NCI-H446 treated with DMSO at 0.1 percent for 48 hours (cell line): ENCODE measurements around the gene ZFPM1.

Experiments used
- DNase-seq: peaks from one replicate; lab custom pipeline; 2025; lab: John Stamatoyannopoulos, UW

Gene ZFPM1

DNA sequence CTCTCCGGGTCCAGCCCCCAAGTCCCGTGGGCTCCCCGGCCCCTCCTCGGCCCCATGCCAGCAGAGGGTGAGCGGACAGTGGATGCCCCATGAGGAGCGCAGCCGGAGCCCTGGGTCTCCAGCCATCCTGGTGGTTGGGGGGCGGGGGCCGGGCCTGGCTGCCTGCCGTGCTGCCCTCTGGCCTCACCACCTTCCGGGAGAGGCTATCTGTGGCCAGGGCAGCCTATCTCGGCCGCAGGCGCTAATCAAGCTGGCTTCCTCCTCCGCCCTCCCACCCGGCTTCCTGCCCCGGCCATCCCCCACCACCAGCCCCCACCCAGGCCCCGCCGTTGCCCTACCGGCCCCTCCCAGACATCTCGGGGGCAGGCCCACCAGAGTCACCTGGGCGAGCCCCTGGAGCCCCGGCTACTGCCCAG lies 46.8 kb downstream of the ZFPM1 start:
- no peak for DNase-seq

DNA sequence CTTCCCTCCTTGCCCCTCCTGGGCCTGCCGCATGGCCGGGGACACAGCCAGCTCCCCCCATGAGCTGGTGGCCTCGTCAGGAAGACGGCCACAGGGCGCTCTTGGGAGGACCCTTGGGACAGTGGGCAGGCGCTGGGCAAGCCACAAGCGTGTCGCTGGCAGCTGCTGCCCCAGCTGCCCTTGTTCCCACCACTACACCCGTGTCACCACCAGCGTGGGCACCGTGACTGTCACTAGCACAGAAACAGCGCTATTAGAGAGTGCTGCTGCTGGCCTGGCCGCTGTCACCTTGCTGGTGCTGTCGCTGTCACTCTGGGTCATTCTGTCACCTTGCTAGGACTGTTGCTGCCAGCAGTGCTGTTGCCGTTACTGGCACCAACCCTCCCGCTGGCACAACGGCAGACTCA lies 47.2 kb downstream of the ZFPM1 start:
- DNase-seq = no peak

DNA sequence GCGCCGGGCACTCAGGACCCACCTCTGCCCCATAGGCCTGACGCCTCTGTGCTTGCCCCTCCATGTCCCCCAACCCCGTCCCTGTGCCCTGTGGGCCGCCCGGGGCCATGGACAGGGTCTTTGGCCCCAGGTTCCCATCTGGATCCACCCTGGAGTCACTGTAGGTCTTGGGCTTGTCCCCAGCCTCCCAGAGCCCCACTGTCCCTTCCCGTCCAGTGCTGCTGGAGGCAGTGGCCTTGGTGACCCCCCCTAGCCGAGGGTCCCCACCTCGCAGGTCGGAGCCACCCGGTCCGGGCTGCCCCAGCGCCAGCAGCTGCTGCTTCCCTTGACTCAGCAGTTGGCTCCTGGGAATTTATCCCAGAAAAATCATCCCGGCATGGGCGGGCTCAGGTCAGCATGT lies 49.3 kb downstream of the ZFPM1 start:
- no peak for DNase-seq

DNA sequence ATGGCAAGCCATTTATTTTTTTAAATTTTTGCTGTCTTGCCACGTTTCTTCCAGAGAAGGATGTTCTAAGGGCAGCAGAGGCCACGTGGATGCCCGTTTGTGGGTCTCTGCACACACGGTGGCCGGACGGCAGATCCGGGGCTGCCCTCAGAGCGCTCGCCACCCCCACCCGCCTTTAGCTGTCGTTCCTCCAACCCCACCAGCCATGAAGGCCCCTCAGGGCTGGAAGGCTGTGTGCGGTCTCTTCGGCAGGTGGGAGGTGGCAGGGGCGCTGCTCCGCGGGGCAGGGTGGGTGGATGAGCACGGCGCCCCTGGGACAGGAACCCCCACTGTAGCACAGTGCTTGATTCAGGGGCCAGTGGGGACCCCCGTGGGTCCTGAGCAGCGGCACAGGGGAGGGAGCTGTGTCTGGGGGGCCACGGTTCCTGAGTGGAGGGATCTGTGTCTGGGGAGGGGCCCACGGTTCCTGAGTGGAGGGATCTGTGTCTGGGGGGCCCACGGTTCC lies 49.7 kb downstream of the ZFPM1 start:
- no peak for DNase-seq

DNA sequence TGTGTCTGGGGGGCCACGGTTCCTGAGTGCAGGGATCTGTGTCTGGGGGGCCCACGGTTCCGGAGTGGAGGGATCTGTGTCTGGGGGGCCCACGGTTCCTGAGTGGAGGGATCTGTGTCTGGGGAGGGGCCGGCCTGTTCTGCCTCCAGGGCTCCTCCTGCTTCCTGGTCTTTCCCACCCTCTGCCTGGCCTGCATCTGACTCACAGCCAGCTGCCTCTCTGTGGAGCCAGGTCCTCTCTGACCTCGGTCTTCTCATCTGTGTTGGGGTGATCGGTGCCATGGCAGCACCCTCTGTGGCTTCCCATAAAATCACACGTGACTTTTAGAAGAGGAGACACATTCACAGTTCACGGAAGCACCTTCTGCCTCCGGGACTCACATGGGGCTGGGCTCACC lies 50.3 kb downstream of the ZFPM1 start:
- DNase-seq = no peak

DNA sequence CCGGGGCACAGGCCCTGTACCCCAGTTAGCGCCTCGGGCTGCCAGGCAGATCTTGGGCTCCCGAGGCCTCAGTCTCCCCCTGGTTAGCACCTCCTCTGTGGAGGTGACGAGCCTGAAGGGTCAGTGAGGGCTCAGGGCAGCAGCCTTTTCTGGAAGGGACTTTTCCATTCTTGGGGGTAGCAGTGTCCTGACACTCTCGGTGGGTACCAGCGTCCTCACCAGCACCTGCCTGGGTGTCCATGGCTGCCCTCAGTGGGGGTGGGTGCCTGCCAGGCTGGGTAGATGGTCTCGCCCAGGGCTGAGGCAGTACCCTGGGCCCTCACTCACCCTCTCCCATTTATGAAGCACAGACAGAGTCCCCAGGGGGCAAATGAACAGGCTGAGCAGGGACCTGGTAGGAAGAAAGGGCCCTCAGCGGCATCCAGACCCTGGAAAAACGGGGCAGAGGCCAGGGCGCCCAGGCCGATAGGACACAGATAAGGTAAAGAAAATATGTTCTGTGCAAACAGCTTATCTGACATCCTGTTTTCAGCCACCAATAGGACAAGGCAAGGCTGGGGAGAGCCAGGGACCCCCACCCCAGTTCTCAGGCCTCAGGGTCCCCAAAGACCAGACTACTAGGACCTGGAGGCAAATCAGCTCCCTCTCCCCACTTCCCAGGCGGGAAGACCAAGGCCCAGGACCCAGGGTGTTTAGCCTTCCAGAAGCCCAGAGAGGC lies 50.9 kb downstream of the ZFPM1 start:
- no peak for DNase-seq

DNA sequence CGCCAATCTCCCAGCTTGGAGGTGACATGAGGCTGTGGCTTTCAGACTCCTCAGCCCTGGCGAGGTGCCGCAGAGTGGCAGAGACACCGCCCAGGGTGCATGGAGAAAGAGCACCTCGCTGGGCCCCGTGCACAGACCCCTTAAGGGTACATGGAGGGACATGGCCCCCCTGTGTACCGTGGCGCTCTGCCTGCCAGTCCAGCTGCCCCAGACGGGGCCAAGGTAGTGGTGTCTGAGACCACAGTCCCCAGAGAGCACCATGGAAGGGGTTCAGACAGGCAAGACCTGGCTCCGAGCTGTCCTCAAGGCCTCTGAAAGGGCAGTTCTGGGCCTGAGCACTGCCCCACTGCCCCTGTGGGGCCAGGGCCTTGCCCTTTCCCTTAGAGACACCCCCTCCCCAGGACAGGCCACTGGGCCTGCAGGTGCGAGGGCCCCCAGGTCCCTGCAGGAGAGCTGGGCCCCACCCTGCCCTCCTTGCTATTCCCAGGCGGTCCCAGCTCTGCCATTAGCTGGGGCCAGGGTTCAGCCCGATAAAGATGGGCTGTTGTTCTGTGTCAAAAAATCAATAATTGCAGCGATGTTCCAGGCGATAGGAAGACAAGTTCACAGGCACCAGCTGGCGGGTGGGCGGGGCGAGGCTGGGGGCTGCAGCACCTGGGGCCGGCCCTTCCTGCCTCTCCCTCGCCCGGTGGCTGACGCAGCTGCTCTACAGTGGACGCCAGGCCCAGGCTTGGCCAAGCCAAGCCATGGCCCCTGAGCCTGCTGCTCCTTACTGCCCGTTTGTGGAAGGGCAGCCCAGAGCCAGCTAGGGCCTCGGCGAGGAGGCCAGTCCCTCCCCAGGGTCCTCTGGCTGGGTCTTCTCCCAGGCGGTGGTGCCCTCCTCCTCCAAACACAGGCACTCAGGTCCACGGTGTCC lies 51.7 kb downstream of the ZFPM1 start:
- no peak for DNase-seq

DNA sequence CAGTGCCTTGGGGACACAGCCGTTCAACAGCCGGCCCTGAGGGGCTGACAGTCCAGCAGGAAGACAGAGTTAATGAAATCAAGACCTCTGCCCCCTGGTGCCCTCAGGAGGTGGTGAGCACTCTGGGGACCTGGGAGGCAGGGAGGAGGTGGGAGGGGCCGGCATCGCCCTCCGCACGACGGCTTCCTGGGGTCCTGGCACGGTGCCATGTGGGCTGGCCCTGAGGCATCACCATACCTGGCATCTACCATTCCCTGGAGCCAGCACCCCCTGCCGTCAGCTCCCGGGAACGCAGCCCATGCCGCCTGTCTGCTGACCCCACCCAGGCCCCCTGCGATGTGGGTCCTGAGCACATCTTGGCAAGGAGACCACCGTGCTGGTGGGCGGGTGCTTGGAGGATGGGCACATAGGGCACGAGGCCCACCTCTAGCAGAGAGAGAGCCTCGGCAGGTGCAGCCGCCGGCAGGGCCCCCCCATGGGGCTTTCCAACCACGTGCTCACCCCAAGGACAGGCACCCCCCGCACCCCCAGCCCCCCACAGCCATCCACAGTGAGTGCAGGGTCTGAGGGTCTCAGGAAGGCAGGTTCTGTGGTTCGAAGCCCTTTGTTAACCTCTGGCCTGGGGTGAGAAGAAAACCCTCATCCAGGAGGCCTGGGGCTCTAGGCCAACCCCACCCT lies 52.5 kb downstream of the ZFPM1 start:
- DNase-seq = no peak

DNA sequence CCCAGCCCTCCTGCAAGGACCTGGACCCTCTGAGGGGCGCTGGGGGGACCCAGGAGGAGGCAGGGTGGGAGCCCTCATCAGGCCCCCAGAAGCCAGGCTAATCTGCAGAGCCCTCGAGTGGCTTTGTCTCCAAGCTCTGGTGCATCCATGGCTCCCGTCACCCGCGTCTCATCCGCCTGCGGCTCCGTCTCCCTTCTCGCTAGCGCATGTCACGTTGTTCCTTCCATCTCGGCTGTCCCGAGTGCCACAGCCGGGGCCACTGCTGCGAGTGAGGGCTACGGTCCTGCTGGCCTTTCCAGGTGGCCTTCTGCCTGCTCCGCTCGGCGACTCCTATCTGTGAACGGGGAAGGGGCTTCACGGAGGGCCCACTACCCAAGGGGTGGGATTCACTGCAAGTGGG lies 53.6 kb downstream of the ZFPM1 start:
- DNase-seq = no peak

DNA sequence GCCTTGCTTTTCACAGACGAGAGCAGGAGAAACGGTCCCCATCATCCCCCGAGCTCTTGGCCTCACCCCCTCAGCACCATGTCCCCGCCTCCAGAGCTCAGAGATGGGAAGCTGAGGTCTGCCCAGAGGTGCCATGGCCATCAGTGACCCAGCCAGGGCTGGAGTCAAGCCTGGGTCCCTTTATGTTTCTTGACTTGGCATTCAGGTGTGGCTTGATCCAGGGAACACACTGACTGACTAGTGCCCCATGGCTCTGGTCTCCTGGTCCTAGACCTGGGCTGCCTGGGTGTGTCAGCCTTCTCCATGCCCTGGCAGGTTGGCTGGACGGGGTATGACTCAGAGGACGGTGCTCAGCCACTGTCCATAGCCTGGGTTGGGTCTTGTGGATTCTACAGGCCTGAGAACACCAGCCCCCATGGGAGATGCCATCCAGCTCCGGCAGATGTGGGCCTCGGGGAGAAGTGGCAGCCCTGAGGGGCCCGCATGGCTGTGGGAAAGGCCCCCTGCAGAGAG lies 54.2 kb downstream of the ZFPM1 start:
- no peak for DNase-seq

DNA sequence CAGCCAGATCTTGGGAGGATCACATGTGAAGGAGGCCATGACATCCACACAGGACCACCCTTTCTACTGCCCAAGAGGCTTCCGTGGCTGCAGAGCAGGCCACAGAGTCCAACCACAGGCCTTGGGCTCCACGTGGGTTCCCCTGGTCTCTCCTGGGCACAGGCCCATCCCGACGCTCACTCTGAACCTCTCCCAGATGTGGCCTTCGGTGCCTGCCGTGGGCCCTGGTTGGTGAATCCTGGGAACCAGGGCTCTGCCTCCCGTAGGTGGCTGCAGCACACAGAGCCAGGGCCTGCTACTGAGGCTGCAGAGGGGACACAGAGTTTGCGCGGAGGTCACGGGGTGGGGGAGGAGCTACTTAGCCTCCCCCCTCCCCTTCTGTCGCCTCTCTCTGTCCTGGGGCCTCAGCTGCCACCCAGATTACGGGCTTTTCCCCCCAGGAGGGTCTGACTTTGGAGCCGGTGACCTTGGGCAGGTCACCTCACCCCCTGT lies 55.3 kb downstream of the ZFPM1 start:
- no peak for DNase-seq

DNA sequence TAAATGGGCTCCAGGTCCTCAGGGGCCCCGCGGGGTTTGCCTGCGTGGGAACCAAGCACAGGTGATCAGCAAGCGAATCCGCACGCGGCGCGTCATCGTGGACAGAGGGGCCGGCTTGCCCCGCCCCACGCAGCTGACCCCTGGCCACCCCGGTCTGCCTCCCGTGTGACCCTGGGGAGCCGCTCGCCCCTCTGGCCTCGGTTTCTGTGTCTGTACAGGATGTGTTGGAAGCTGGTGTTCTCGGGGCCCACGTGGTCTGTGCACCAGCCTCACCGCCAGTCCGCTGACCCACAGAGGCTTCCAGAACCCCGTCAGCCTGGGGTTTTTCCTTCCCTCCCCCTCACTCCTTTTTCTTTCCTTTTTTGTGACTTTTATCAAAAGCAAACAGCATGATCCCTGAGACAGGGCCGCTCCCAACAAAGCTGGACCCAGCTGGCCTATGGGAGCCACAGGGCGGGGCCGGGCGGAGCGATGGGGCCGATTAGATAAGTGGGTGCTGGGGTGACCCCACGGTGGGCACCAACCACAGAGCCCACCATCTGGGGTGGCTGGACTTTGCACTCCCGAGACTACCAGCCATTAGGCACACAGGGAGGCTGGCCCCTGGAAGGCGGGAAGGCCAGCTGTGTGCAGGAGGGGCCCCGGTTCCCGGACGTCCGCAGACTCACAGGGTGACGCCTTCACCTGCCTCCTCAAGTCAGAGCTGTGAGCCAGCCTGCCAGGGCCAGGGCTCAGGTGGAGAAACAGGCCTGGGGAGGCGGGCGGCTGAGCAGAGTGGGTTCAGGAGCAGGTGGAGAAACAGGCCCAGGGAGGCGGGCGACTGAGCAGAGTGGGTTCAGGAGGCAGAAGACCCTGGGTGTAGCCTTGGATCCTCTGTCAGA lies 56.0 kb downstream of the ZFPM1 start:
- no peak for DNase-seq

DNA sequence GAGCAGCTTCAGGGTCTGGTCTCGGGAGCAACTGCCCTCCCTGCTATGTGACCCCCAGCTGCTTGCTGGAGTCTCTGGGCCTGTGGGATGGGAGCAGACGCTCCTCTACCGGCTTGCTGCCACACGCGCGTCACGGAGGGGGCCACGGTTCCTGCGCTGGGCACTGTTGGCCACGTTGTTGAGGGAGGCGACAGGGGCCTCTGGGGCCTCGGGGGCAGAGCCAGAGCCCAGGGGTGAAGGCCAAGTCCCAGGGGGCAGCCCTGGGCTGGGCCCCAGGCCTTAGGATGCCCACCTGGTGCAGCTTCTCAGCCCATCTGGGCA lies 56.6 kb downstream of the ZFPM1 start:
- DNase-seq = no peak

DNA sequence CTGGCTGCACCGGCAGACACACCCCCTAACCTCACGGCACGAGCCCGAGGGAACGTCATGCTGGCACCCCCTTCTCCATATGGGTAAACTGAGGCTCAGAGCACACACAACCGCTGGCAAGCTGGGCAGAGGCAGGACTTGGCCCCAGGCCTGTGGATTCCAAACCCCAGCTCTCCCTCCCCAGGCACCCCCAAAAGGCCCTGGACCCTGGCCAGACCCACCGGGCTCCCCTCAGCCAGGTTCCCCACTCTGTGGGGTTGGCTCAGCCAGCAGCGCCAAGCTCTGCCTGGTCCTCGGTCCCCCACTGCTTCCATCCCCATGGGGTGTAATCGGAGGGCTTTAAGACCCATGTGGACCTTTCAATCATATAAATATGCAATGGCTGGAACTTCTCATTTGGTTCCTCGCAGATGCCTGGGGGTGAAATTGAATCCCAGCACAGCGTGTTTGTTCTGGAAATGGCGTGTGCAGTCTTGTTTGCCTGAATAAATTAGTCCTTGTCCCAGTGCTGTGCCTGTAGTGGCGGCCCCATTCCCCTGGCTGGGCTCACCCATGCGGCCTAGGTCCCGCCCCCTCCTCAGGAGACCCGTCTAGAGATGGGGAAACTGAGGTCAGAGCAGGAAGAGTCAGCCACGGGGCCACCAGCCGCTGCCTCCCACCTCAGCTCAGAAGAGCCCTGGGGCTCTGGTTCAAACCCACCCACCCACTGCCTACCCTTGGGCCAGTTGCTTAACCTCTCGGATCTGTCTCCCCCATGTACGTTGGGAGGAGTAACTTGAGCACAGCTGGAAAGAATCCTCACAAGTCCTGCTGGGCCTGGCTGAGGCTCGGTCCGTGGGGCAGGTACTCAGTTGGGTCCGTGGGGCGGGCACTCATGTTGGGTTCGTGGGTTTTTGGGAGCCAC lies 57.3 kb downstream of the ZFPM1 start:
- DNase-seq = no peak

DNA sequence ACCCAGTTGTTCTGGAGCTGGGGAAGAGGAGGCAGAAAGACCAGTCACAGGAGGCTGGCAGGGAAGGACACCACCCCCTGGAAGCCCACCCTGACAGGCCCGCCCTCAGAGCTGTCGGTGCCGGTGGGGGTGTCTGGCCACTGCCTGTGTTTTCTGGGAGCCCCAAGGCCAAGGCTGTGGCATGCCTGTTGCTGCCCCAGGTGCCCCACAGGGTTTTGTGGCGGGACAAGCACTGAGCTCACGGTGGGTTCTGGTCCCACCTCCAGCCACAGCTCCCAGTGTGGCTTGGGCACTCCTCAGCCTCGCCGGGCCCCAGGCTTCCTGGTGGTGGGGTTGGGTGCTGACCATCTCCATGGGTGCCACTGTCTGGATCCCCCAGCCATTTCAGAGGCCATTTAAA lies 58.0 kb downstream of the ZFPM1 start:
- DNase-seq = no peak

DNA sequence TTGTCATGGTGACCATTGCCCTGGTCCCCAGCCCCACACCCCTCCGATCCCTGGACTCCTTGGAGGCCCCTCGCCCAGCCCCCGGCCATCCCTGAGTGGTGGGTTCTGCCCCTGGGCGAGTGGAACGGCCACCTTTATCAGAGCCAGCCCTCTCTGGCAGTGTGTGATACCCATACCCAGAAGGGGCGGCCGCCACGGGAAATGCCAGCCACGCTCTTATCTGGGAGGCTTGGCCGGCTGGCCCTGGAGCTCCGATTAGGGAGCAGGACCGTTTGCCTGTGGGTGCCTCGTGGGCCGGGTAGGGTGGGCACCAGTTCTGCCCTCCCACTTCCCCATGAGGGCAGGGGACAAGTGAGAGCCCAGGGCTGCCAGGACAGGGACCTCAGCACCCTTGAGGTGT lies 58.8 kb downstream of the ZFPM1 start:
- DNase-seq = no peak

DNA sequence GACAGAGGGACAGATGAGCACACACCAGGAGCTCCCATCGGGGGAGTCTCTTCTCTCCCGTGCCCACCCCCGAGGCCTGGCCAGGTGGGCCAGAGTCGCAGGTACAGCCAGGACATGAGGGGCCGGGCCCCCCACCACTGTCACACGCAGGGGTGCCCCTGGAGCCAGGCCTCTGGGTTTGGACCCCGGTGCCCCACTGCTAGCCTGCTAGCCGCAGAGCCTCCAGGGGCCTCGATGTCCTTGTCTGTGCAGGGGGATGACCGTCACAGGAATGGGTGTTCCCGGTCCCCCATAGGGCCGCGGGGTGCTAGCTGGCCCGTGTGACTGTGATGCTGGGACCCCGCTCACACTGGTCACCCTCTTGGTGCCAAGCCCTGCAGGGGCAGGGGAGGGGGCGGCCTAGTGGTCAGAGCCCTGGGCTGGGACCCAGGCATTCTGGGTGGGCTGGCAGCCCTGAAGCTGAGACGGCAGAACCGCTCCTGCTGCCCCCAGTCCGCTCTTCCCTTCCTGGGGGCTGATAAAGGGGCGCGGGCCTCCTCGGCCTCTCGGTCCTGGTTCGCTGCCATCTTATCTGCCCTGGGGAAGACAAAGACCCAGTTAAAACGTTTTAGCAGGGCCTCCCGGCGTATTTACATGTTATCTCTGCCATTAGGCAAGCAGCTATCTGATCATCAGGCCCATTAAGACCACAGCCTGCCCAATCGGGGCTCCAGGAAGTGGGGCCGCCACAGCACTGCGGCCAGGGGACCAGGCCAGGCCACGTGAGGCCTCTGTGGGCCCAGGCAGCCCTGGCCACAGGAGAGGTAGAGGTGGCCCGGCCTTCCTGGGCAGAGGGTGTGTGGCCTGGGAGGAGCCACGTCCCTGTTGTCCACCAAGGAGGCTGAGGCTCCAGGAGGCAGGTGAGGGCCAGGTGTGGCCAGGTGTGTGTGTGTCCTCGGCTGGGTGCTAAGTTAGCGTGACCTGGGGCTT lies 59.9 kb downstream of the ZFPM1 start:
- no peak for DNase-seq

DNA sequence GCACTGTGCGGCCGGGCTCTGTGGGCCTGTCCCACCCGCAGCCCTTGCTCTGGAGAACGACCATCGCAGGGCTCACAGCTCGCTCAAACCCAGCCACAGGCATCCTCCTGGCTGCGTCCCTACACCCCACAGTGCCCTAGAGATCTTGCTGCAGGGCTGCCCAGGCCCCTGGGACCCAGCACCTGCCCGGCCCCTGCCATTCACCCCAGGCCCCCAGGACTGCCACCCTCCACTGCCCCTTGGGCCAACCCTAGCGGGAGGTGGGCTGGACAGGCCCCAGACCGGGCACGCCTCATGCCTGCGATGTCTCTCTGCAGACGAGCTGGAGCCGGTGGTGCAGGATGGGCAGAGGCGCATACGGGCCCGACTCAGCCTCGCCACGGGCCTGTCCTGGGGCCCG lies 61.0 kb downstream of the ZFPM1 start:
- DNase-seq = no peak
